Erythroblast (primary cell): ENCODE measurements around the gene MTPN.

Experiments used
- GATA1 ChIP-seq: IDR thresholded peaks from 2 replicates; pipeline ENCODE4 v1.6.1; 2011; ENCODE audit warnings: low read depth, mild to moderate bottlenecking, control low read depth, low read length, moderate library complexity
- POLR2A ChIP-seq: IDR thresholded peaks from 2 replicates; pipeline ENCODE4 v1.6.1; 2011; ENCODE audit warnings: mild to moderate bottlenecking, low read length

- TF ChIP-seq GATA1 (no peak), POLR2A (no peak)
Observed at GRCh38 chr7:135995748-135996147, 18.6 kb upstream of the MTPN start.
